CD14-positive monocyte (primary cell): ENCODE results near the gene TMEM14B. TPM values are rescaled to one million over a fixed set of nuclear protein-coding genes. Genes with fewer than 3 reads are reported as not detected.

Experiments used
- DNase-seq, 3 donors: peaks; one replicate each; pipeline ENCODE4 v3.0.0-alpha.2; 2011 to 2022
- H2AFZ ChIP-seq: 2 replicates; pipeline ENCODE4 v1.6.0; 2012; ENCODE audit warnings: mild to moderate bottlenecking, low read depth, low read length, inconsistent platforms; ENCODE audit not compliant: insufficient read depth, poor library complexity, severe bottlenecking
- H3K27ac ChIP-seq, 2 donors: 1 replicate in 1 of 2; 2 replicates in 1 of 2; pipeline ENCODE4 v1.5.1; 2012 to 2013; ENCODE audit warnings: low read length in 2 of 2, control low read depth in 1 of 2, inconsistent platforms in 1 of 2, low read depth in 1 of 2, mild to moderate bottlenecking in 1 of 2
- H3K27me3 ChIP-seq, 2 donors: one replicate each; pipeline versions ENCODE4 v1.6.0 to v1.6.1; 2011 to 2013; ENCODE audit warnings: low read length in 2 of 2; ENCODE audit not compliant: control insufficient read depth in 2 of 2, insufficient read depth in 2 of 2
- H3K36me3 ChIP-seq, 2 donors: replicated peaks in 1 of 2; 1 replicate in 1 of 2; 2 replicates in 1 of 2; pipeline versions ENCODE4 v1.5.1 to v1.6.1; 2012 to 2013; ENCODE audit warnings: low read length in 2 of 2, control low read depth in 1 of 2, inconsistent platforms in 1 of 2, mild to moderate bottlenecking in 1 of 2; ENCODE audit not compliant: insufficient read depth in 2 of 2, control insufficient read depth in 1 of 2
- H3K4me1 ChIP-seq, 2 donors: 1 replicate in 1 of 2; 2 replicates in 1 of 2; pipeline versions ENCODE4 v1.5.1 to v1.6.1; 2012 to 2013; ENCODE audit warnings: low read length in 2 of 2, control low read depth in 1 of 2, inconsistent platforms in 1 of 2, mild to moderate bottlenecking in 1 of 2, moderate library complexity in 1 of 2; ENCODE audit not compliant: insufficient read depth in 2 of 2, control insufficient read depth in 1 of 2
- H3K4me2 ChIP-seq: replicated peaks from 2 replicates; pipeline ENCODE3; 2012; ENCODE audit warnings: low read length, moderate library complexity, mild to moderate bottlenecking; ENCODE audit not compliant: poor library complexity, severe bottlenecking; ENCODE audit errors: extremely low read depth
- H3K4me3 ChIP-seq, 3 experiments: fragments of 200-600 bp in 1 of 3; sonication (generic) in 1 of 3; replicated peaks in 1 of 3; 1 replicate in 2 of 3; 2 replicates in 1 of 3; pipeline ENCODE4 v1.5.1; 2011 to 2013; ENCODE audit warnings: low read length in 3 of 3, mild to moderate bottlenecking in 3 of 3, control low read depth in 2 of 3, low read depth in 2 of 3, inconsistent platforms in 1 of 3, moderate library complexity in 1 of 3
- H3K79me2 ChIP-seq: 2 replicates; pipeline ENCODE4 v1.6.0; 2012; ENCODE audit warnings: mild to moderate bottlenecking, control low read depth, inconsistent platforms, low read length, moderate library complexity; ENCODE audit not compliant: insufficient read depth
- H3K9ac ChIP-seq: 2 replicates; pipeline ENCODE4 v1.6.0; 2017; ENCODE audit warnings: low read length, mild to moderate bottlenecking; ENCODE audit not compliant: insufficient read depth, poor library complexity, severe bottlenecking
- H3K9me3 ChIP-seq, 2 donors: replicated peaks in 1 of 2; 1 replicate in 1 of 2; 2 replicates in 1 of 2; pipeline versions ENCODE4 v1.5.1 to v1.6.1; 2012 to 2013; ENCODE audit warnings: low read length in 2 of 2, control low read depth in 1 of 2; ENCODE audit not compliant: control insufficient read depth in 1 of 2, insufficient read depth in 1 of 2
- H4K20me1 ChIP-seq: 2 replicates; pipeline ENCODE4 v1.6.0; 2012; ENCODE audit warnings: mild to moderate bottlenecking, low read length, control low read depth, moderate library complexity; ENCODE audit not compliant: insufficient read depth
- H3K27ac Mint-ChIP-seq, 7 donors: one replicate each; pipeline ENCODE4 v1.8.0; 2020; ENCODE audit warnings: mild to moderate bottlenecking in 7 of 7, mixed read lengths in 7 of 7, moderate library complexity in 6 of 7, inconsistent platforms in 2 of 7
- H3K27me3 Mint-ChIP-seq, 3 donors: one replicate each; pipeline ENCODE4 v1.8.0; 2021 to 2022; ENCODE audit warnings: low read depth in 3 of 3, mild to moderate bottlenecking in 3 of 3, mixed read lengths in 3 of 3, moderate library complexity in 3 of 3, inconsistent platforms in 1 of 3
- H3K36me3 Mint-ChIP-seq, 2 donors: one replicate each; pipeline ENCODE4 v1.8.0; 2020; ENCODE audit warnings: mixed read lengths in 2 of 2, inconsistent platforms in 1 of 2, mild to moderate bottlenecking in 1 of 2
- H3K4me1 Mint-ChIP-seq: one replicate; pipeline ENCODE4 v1.8.0; 2020; ENCODE audit warnings: mild to moderate bottlenecking, mixed read lengths
- H3K4me3 Mint-ChIP-seq, 2 donors: one replicate each; pipeline ENCODE4 v1.8.0; 2020; ENCODE audit warnings: mild to moderate bottlenecking in 2 of 2, mixed read lengths in 2 of 2, moderate library complexity in 1 of 2
- H3K9me3 Mint-ChIP-seq, 7 donors: one replicate each; pipeline ENCODE4 v1.8.0; 2020 to 2022; ENCODE audit warnings: mixed read lengths in 7 of 7, mild to moderate bottlenecking in 6 of 7, moderate library complexity in 6 of 7, inconsistent platforms in 2 of 7
- CTCF ChIP-seq: fragments of 200-600 bp; IDR thresholded peaks from one replicate; pipeline ENCODE4 v1.8.0; 2022; ENCODE audit warnings: antibody characterized with exemption, mild to moderate bottlenecking
- WGBS: methylation state at CpG from one replicate; pipeline ENCODE4 v1.1.5; 2013; ENCODE audit warnings: missing lambda C conversion rate; ENCODE audit not compliant: insufficient coverage; 5-methylcytosine and 5-hydroxymethylcytosine counted together
- intact Hi-C, 2 donors: fragments of 100-400 bp; cut with micrococcal nuclease; formaldehyde crosslinking; loops; one replicate each; pipeline versions ENCODE4 v1.15.0 to v1.15.1; 2023
- polyA plus RNA-seq, 3 donors: library from polyadenylated mRNA; depleted of rRNA in 1 of 3; unstranded in 2 of 3; stranded (reverse) in 1 of 3; fragments of 300-500 nt in 2 of 3; fragments of >200 nt in 1 of 3; fragmentation: Illumina TruSeq in 2 of 3; gene quantifications; 1 replicate in 2 of 3; 2 replicates in 1 of 3; pipeline ENCODE4 v1.2.3, GENCODE V29; 2012 to 2021
- small RNA-seq: library from RNA; depleted of rRNA; stranded (forward); fragments of <200 nt; gene quantifications from one replicate; pipeline ENCODE3, GENCODE V24; 2012; ENCODE audit warnings: low read depth; ENCODE audit not compliant: insufficient read length

Gene TMEM14B
- polyA plus RNA-seq, 3 donors, result 38.8 to 185 (median 141) TPM

GRCh38 chr6:10801224-10801848 is 53.7 kb downstream of the TMEM14B start:
- Histone ChIP-seq H3K36me3 (no peaks in the 10 kb centered on the region), H3K4me1 (no peaks in the 10 kb centered on the region), H3K4me3 (no peak overlapping the region), H3K79me2 (no peaks in the 10 kb centered on the region), H2AFZ (no peak overlapping the region), H3K27ac (no peak overlapping the region), H3K27me3 (no peaks in the 10 kb centered on the region), H4K20me1 (no peaks in the 10 kb centered on the region), H3K4me2 (no peak overlapping the region), H3K9me3 (no peaks in the 10 kb centered on the region), H3K9ac (no peak overlapping the region)
- H3K4me3 Mint-ChIP-seq, result no peak overlapping the region
- peaks cover 0 to 5% (median under 1%) of the 10 kb centered on the region in 7 donors for H3K9me3 Mint-ChIP-seq
- peak; percentile 98 for TF ChIP-seq CTCF
- H3K4me1 Mint-ChIP-seq, result peaks cover 5% of the 10 kb centered on the region
- peaks cover 0 to 5% (median 0%) of the 10 kb centered on the region in 3 donors for H3K27me3 Mint-ChIP-seq
- DNase-seq, result peak; percentile 38 to 62 (median 52)
- intact Hi-C loops, result loop anchor here (2.0 to 5.0 kb wide), 2 partner anchors 323 to 324 kb away; no protein-coding TSS in a partner anchor
- H3K27ac Mint-ChIP-seq, result no peak overlapping the region
- WGBS, result no CpG with 5 or more reads among the region's 2 CpGs
- peaks cover 0 to 5% of the 10 kb centered on the region in 2 donors for H3K36me3 Mint-ChIP-seq

Small RNAs within 50 kb of the gene (small RNA-seq; reads per million reads assigned to genes)
- not detected for gene RNA5SP203

Other genes starting within 250 kb of the TMEM14B start
- gene GCNT2, start 226.5 kb upstream of the TMEM14B start, polyA plus RNA-seq, result 10 to 100 TPM in 1 of 3 donors, 1 to 10 TPM in 2; 3.5 to 10.0 (median 4.3) TPM
- 1 to 10 TPM in 1 of 3 donors, under 1 TPM in 1, not detected in 1; 0.52 to 1.9 TPM for gene C6orf52, start 53.2 kb upstream of the TMEM14B start, polyA plus RNA-seq
- gene PAK1IP1, start 52.8 kb upstream of the TMEM14B start, polyA plus RNA-seq, result 10 to 100 TPM in 2 of 3 donors, 1 to 10 TPM in 1; 6.2 to 13.3 (median 11.7) TPM
- gene TMEM14C, start 24.7 kb upstream of the TMEM14B start, polyA plus RNA-seq, result 100 to 1,000 TPM in 2 of 3 donors, 10 to 100 TPM in 1; 67.7 to 242 (median 184) TPM
- gene MAK, start 90.7 kb downstream of the TMEM14B start, polyA plus RNA-seq, result 1 to 10 TPM in 1 of 3 donors, under 1 TPM in 2; 0.68 to 1.4 (median 0.76) TPM
- gene GCM2, start 134.2 kb downstream of the TMEM14B start, polyA plus RNA-seq, result not detected
- gene SYCP2L, start 139.2 kb downstream of the TMEM14B start, polyA plus RNA-seq, result under 1 TPM in 1 of 3 donors, not detected in 2; 0.08 TPM